ENCODE data around the gene ZNF587B.
A peak's percentile ranks its signal among the peaks of the same experiment; 100 is the strongest.
"Not testable (repeated sequence)": the region's sequence is repeated elsewhere in the genome, so short reads cannot be mapped to it uniquely, and the experiment has no call there.

The ZNF587B gene

GRCh38 chr19:57830071-57830602, at the start of gene ZNF587B:
Gene ZNF587B, plus strand, starts transcription at chr19:57830299. Its CDS starts 230 bp downstream, at chr19:57830529.
- DNase-seq (ENCODE audit: low spot score), result peak; percentile 85

GRCh38 chr19:57786286-57786685, 43.8 kb upstream of the ZNF587B start:
- no peak for DNase-seq (ENCODE audit: low spot score)

GRCh38 chr19:57786906-57787305, 43.2 kb upstream of the ZNF587B start:
- DNase-seq (ENCODE audit: low spot score), result no peak

- no peak for DNase-seq (ENCODE audit: low spot score)
Measured at GRCh38 chr19:57788114-57788692, 41.9 kb upstream of the ZNF587B start.

GRCh38 chr19:57789288-57789687, 40.8 kb upstream of the ZNF587B start:
- DNase-seq (ENCODE audit: low spot score), result no peak

- DNase-seq (ENCODE audit: low spot score), result not testable (repeated sequence)
Measured at GRCh38 chr19:57796580-57796979, 33.5 kb upstream of the ZNF587B start.

GRCh38 chr19:57800696-57801095, 29.4 kb upstream of the ZNF587B start:
- no peak for DNase-seq (ENCODE audit: low spot score)

GRCh38 chr19:57802269-57802668, 27.8 kb upstream of the ZNF587B start:
- no peak for DNase-seq (ENCODE audit: low spot score)

- no peak for DNase-seq (ENCODE audit: low spot score)
Measured at GRCh38 chr19:57803265-57803593, 26.9 kb upstream of the ZNF587B start.

GRCh38 chr19:57803594-57804325, 26.3 kb upstream of the ZNF587B start:
- DNase-seq (ENCODE audit: low spot score), result peak; percentile 97

GRCh38 chr19:57807541-57807940, 22.6 kb upstream of the ZNF587B start:
- no peak for DNase-seq (ENCODE audit: low spot score)

- not testable (repeated sequence) for DNase-seq (ENCODE audit: low spot score)
Measured at GRCh38 chr19:57810410-57811295, 19.4 kb upstream of the ZNF587B start.

GRCh38 chr19:57812226-57812625, 17.9 kb upstream of the ZNF587B start:
- DNase-seq (ENCODE audit: low spot score), result no peak

- DNase-seq (ENCODE audit: low spot score), result not testable (repeated sequence)
Measured at GRCh38 chr19:57812975-57813820, 16.9 kb upstream of the ZNF587B start.

GRCh38 chr19:57813919-57814504, 16.1 kb upstream of the ZNF587B start:
- peak; percentile 32 for DNase-seq (ENCODE audit: low spot score)

- DNase-seq (ENCODE audit: low spot score), result peak; percentile 94
Measured at GRCh38 chr19:57814505-57815246, 15.4 kb upstream of the ZNF587B start, which contains the start of gene ZNF552. Gene ZNF552, minus strand, starts transcription at chr19:57814913. Its CDS starts 170 bp downstream, at chr19:57814743.

- DNase-seq (ENCODE audit: low spot score), result no peak
Measured at GRCh38 chr19:57815247-57816075, 14.6 kb upstream of the ZNF587B start.

GRCh38 chr19:57816652-57817051, 13.4 kb upstream of the ZNF587B start:
- no peak for DNase-seq (ENCODE audit: low spot score)

GRCh38 chr19:57817976-57818375, 12.1 kb upstream of the ZNF587B start:
- no peak for DNase-seq (ENCODE audit: low spot score)
